Hepatocyte (in vitro differentiated cells): ENCODE results near the gene ASIP. TPM values are rescaled to one million over a fixed set of nuclear protein-coding genes. Genes with fewer than 3 reads are reported as not detected.

Experiments used
- DNase-seq: peaks from one replicate; pipeline ENCODE4 v3.0.0-alpha.2; 2016; ENCODE audit warnings: low spot score
- H2AFZ ChIP-seq: fragments of 200-600 bp; sonication (generic); 2 replicates; pipeline ENCODE4 v1.6.0; 2016; ENCODE audit warnings: antibody characterized with exemption, mild to moderate bottlenecking
- H3K27ac ChIP-seq: fragments of 200-600 bp; sonication (generic); 2 replicates; pipeline ENCODE4 v1.5.1; 2016; ENCODE audit warnings: mild to moderate bottlenecking
- H3K27me3 ChIP-seq: fragments of 200-600 bp; sonication (generic); 2 replicates; pipeline ENCODE4 v1.6.1; 2016
- H3K36me3 ChIP-seq: fragments of 200-600 bp; sonication (generic); replicated peaks from 2 replicates; pipeline ENCODE4 v1.5.1; 2016; ENCODE audit warnings: low read depth; ENCODE audit not compliant: insufficient read depth
- H3K4me1 ChIP-seq: fragments of 200-600 bp; sonication (generic); 2 replicates; pipeline ENCODE4 v1.5.1; 2016; ENCODE audit warnings: mild to moderate bottlenecking, moderate library complexity; ENCODE audit not compliant: insufficient read depth
- H3K4me2 ChIP-seq: fragments of 200-600 bp; sonication (generic); 2 replicates; pipeline ENCODE4 v1.6.0; 2016
- H3K4me3 ChIP-seq: fragments of 200-600 bp; sonication (generic); 2 replicates; pipeline ENCODE4 v1.5.1; 2016; ENCODE audit warnings: mild to moderate bottlenecking
- H3K79me2 ChIP-seq: fragments of 200-600 bp; sonication (generic); 2 replicates; pipeline ENCODE4 v1.6.0; 2017; ENCODE audit warnings: mild to moderate bottlenecking
- H3K9me2 ChIP-seq: fragments of 200-600 bp; sonication (generic); replicated peaks from 2 replicates; pipeline ENCODE4 v1.6.0; 2017; ENCODE audit warnings: mild to moderate bottlenecking; ENCODE audit not compliant: insufficient read depth
- H3K9me3 ChIP-seq: fragments of 200-600 bp; sonication (generic); 2 replicates; pipeline ENCODE4 v1.5.1; 2016; ENCODE audit warnings: low read depth, mild to moderate bottlenecking
- H4K20me1 ChIP-seq: fragments of 200-600 bp; sonication (generic); 2 replicates; pipeline ENCODE4 v1.6.0; 2016; ENCODE audit warnings: mild to moderate bottlenecking; ENCODE audit not compliant: insufficient read depth, poor library complexity, severe bottlenecking
- CTCF ChIP-seq: fragments of 200-600 bp; sonication (generic); IDR thresholded peaks from 2 replicates; pipeline ENCODE4 v1.5.1; 2016; ENCODE audit warnings: antibody characterized with exemption, mild to moderate bottlenecking; ENCODE audit not compliant: poor library complexity
- EZH2 ChIP-seq: fragments of 200-600 bp; sonication (generic); IDR thresholded peaks from 2 replicates; pipeline ENCODE4 v1.6.1; 2016; ENCODE audit warnings: antibody characterized with exemption, mild to moderate bottlenecking, borderline replicate concordance
- EZH2phosphoT487 ChIP-seq: fragments of 200-600 bp; sonication (generic); IDR thresholded peaks from one replicate; pipeline ENCODE4 v1.6.1; 2018; ENCODE audit warnings: antibody characterized with exemption, mild to moderate bottlenecking, low read depth, moderate library complexity; ENCODE audit not compliant: unreplicated experiment, severe bottlenecking
- WGBS: methylation state at CpG from one replicate; pipeline ENCODE4 v1.1.6; 2016; ENCODE audit warnings: low lambda C conversion rate; ENCODE audit errors: missing lambda C conversion rate; 5-methylcytosine and 5-hydroxymethylcytosine counted together
- polyA plus RNA-seq: library from polyadenylated mRNA; unstranded; fragments of >200 nt; fragmentation: Nextera tagmentation; extraction: Ambion mirVana; gene quantifications from 2 replicates; pipeline ENCODE4 v1.2.1, GENCODE V29; 2016
- total RNA-seq: library from RNA; depleted of rRNA; stranded (reverse); fragments of >200 nt; gene quantifications from 2 replicates; pipeline ENCODE4 v1.2.3, GENCODE V29; 2014

Gene ASIP
- total and polyA plus RNA-seq, 2 experiments from 2014 or later = 3.3 TPM; not detected in 1

- Histone ChIP-seq H3K79me2 (peaks cover 57% of the 10 kb centered on the region), H3K4me2 (peak overlapping the region; percentile 92), H3K9me2 (no peaks in the 10 kb centered on the region), H3K4me3 (peak overlapping the region; percentile 86), H3K36me3 (no peaks in the 10 kb centered on the region), H2AFZ (no peak overlapping the region), H3K27me3 (no peaks in the 10 kb centered on the region), H4K20me1 (peaks cover 7% of the 10 kb centered on the region), H3K4me1 (peaks cover 21% of the 10 kb centered on the region), H3K27ac (peak overlapping the region; percentile 95), H3K9me3 (no peaks in the 10 kb centered on the region)
- no peak for TF ChIP-seq EZH2phosphoT487
- no peak for TF ChIP-seq CTCF
- TF ChIP-seq EZH2 = no peak
- WGBS = 83% methylated on average over 17 of the region's 17 CpGs
- DNase-seq = no peak
Observed at GRCh38 chr20:34301587-34302311, 60.5 kb downstream of the ASIP start.

- peak overlapping the region; percentile 95 for H3K27ac ChIP-seq
- WGBS = 30% methylated on average over 9 of the region's 9 CpGs
Observed at GRCh38 chr20:34302312-34302722, 61.1 kb downstream of the ASIP start.

GRCh38 chr20:34302723-34303533 lies 61.7 kb downstream of the ASIP start, which contains the start of gene AHCY:
Gene AHCY, minus strand, starts transcription at chr20:34303355. Its CDS starts 85 bp downstream, at chr20:34303270.
- H3K9me3 ChIP-seq = no peaks in the 10 kb centered on the region
- peaks cover 21% of the 10 kb centered on the region for H3K4me1 ChIP-seq
- peak within 1 kb of the TSS; percentile 86 for H3K4me3 ChIP-seq
- H3K36me3 ChIP-seq = no peaks in the 10 kb centered on the region
- H3K79me2 ChIP-seq = peaks cover 45% of the 10 kb centered on the region
- H3K4me2 ChIP-seq = peak within 1 kb of the TSS; percentile 92
- TF ChIP-seq CTCF (peak; percentile 24), EZH2 (no peak)
- no peaks in the 10 kb centered on the region for H3K9me2 ChIP-seq
- WGBS = 2% methylated on average over 76 of the region's 79 CpGs
- H3K27ac ChIP-seq = peak within 1 kb of the TSS; percentile 95
- H4K20me1 ChIP-seq = no peaks in the 10 kb centered on the region
- no peaks in the 10 kb centered on the region for H3K27me3 ChIP-seq
- peak; percentile 98 for DNase-seq
- peak within 1 kb of the TSS; percentile 83 for H2AFZ ChIP-seq

More at GRCh38 chr20:34302312-34302722, 61.1 kb downstream of the ASIP start:
- no peaks in the 10 kb centered on the region for H3K36me3 ChIP-seq
- peaks cover 21% of the 10 kb centered on the region for H3K4me1 ChIP-seq
- no peaks in the 10 kb centered on the region for H3K9me3 ChIP-seq
- H3K27me3 ChIP-seq = no peaks in the 10 kb centered on the region
- H4K20me1 ChIP-seq = peaks cover 5% of the 10 kb centered on the region
- peak overlapping the region; percentile 83 for H2AFZ ChIP-seq
- TF ChIP-seq EZH2 = no peak
- no peak for TF ChIP-seq CTCF
- no peak for TF ChIP-seq EZH2phosphoT487
- H3K4me3 ChIP-seq = peak overlapping the region; percentile 86
- DNase-seq = peak; percentile 16
- peaks cover 51% of the 10 kb centered on the region for H3K79me2 ChIP-seq
- H3K9me2 ChIP-seq = no peaks in the 10 kb centered on the region
- H3K4me2 ChIP-seq = peak overlapping the region; percentile 92
